ENCODE data around the gene KRT80.

The KRT80 gene

DNA sequence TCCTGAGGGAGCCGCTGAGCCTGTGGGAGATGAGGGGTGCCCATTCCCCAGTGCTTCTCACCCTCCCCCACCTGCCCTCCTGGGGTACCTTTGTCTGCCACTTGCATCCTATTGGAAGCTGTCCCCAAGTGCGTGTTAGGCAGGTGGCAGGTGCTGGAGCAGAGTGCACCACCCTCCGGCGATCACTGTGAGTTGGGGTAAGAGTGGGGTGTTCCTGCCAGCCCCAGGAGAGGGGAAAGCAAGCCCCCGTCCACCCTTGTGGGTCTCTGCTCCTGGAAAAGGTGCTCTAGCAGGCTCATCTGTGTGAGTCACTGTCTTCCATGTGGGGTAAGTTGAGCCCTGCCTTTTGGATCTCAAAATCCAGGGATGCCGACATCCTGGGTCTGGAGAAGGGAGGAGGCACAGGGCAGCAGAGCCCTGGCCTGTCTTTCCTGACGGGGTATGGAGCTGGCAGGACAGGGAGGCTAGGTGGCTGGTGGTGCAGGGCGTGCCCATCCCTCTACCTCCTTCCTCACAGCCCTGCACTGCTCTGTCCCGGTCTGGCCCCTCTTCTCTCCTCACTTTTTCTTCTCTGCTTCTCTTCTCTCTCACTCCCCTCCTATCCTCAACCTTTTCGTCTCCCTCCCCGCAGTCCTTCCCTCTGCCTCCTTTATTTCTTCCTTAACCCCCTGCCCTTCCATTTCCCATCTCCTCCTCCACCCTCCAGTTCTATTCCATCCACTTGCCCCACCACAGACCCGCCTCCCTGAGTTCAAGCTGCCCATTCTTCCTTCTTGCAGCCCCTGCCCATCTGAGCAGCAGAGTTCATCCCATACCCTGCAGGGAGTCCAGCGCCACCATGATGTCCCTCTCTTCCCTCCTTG lies 21.1 kb upstream of the KRT80 start:
- no peak for FAIRE-seq

GRCh38 chr12:52211716-52212585 lies 20.1 kb upstream of the KRT80 start:
- no peak for DNase-seq (ENCODE audit: insufficient read length, low spot score)
- no peak for FAIRE-seq

More for the DNA sequence above, 21.1 kb upstream of the KRT80 start:
- no peak for DNase-seq (ENCODE audit: insufficient read length, low spot score)

DNA sequence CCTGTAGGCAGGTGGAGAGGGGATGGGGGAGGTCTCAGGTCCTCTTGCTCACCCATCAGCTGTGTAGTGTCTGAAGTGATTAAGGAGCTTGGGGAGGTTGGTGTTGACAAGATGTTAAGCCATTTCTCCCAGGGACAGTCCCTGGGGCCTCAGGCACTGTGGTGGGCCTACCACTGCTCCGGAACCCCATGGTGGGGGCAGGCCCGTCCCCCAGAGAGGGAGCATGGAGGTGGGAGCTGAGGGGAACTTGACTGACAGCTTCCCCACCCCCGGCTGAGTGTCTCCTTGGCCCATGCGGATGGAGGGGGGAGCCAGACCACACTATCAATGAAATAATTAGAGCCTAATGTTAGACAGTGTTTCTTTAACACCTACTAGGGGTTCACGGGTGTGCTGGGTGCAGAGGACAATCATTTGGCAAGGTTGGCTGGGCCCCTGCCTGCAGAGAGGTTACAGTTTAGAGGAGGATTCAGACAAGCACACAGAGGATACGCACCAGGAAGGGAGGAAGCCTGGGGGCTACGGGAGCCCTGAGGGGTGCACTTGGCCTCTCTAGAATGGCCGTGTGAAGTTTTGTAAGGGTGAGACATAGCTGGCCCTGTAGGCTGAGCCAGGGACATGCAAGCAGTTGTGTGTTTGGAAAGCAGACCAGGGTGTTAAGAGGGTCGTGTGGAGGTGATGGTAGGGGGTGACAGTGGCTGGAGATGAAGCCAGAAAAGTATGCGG lies 19.3 kb upstream of the KRT80 start:
- FAIRE-seq (no peak), DNase-seq (ENCODE audit: insufficient read length, low spot score) (no peak)

DNA sequence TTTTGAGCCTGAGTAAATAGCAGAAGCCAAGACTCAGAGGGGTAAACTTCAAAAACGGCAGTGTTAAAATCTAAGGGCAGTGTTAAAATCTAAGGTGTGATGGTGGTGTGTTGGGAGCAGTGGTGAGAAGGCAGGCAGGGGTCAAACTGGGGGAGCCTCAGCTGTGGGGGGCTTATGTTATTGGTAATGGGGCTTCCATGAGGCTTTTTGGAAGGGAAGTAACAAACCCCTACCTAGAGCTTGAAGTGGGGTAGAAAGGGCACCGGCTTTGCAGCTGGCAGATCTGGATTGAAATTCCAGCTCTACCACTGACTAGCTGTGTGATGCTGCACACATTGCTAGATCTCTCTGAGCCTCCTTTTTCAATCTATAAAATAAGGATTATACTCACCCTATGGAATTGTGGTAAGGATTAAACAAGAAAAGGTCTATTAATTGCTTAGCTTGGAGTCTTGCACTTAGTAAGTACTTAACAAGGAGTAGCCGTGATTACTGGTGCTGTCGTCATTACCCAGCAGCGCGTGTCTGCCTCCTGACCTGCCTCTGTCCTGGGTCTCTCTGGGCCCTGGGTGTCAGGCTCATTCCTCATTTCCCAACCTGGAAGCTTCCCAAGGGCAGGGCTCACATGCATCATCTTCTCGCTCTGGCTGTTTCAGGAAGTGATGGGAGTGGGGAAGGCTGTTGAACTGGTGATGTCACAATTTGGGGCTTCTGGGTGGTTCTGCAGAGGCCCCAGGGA lies 18.5 kb upstream of the KRT80 start:
- FAIRE-seq: peak; percentile 68
- no peak for DNase-seq (ENCODE audit: insufficient read length, low spot score)

DNA sequence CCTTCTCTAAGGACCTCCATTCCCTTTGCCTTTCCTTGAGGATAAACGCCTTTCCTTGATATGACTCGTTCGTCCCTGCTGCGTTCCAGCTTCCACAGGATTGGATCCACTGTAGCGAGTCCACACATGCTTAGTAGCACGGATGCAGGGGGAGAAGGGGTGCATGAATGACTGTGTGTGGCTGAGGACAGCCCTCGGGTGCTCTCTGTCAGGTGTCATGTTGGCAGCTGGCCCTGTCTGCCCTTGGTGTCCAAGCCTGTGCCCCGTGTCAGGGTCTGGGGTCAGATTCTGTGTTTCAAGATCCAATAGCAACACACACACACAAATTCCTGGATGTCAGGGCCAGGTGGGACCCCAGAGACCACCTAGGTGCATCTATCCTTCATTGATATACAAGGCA lies 17.5 kb upstream of the KRT80 start:
- FAIRE-seq: no peak
- DNase-seq (ENCODE audit: insufficient read length, low spot score): no peak

DNA sequence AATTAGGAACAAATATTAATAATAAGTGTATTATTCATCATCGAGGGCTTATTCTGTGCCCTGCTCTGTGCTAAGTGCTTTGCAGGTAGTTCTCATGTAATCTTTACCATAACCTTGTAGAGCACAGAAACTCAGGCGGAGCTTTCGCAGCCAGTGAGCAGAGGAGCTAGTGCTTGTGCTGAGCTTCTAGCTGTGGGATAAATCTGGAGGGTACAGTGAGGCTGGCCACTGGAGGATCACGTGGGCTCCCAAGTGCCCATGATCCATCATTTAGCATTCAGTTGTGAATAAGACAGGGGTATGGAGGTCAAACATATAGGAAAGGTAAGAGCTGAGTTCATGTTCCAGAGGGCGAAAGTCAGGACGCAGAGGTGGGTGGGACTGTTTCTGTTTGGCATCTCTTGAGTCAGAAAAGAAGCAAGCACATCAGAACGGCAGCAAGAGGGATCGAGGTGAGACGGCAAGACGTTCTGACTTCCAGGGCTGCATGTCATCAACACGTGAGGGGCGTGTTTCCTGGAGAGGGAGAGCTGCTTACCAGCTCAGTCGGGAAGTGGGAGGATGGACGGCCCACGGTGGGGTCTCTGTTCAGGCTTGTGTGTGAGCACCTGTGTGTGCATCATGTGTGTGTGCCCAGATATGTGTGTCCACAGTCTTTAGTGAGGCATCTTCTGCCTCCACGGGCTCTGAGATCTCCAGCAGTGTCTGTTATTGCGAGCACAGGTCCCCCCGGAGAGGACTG lies 16.8 kb upstream of the KRT80 start:
- no peak for DNase-seq (ENCODE audit: insufficient read length, low spot score)
- FAIRE-seq: no peak

DNA sequence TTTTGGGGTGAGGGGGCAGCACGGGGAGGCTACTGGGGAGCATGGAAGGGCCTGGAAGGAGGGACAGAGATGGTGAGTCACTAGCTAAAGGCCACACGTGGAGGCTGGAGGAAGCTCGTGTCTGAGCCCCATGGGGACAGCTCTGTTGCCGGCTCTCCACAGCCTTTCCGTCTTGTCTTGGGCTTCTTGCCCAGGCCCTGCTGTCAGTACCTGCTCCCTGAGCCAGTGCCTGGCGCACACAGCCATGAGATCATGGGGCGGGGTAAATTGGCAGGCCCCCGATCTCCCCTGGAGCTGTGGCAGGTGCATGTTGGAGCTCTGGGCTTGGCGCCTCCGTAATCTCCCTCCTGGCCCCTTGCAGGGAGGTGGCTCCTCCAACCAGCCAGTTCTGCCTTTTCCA lies 16.1 kb upstream of the KRT80 start:
- DNase-seq (ENCODE audit: insufficient read length, low spot score): no peak
- no peak for FAIRE-seq

- FAIRE-seq (no peak), DNase-seq (ENCODE audit: insufficient read length, low spot score) (no peak)
Measured at GRCh38 chr12:52207106-52207505, 15.3 kb upstream of the KRT80 start.

DNA sequence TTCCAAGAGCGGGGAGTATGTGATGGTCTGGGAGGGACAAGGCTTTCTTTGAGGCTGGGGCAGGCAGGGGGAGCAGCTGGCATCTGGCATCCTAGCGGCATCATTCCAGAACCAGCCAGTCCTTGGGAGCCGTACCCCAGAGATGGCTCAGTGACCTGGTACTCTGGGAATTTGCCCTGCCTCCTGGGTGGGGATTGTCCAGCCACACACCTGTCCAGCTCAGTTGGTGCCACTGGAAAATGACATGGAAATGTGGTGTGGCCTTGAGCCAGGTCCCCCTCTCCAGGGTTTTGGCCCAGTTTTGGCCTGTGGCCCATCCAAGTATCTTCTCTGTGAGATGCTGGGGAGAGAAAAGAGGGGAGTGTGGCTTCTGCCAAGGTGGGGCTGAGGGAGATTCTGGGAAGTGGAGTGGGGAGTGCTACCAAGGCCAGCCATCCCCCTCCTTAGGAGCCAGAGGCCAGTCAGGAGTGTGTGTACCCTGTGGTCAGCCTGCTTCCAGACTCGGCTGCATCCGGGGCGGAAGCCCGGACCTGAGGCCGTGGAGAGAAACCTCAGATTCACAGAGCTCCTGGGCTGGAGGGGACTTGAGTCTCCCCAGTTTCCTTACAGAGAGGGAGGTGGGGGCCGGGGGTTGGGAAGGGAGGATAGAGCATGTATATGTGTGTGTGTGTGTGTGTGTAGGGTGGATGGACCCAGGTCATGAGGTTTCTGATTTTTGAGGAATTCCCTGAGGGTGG lies 14.7 kb upstream of the KRT80 start:
- no peak for FAIRE-seq
- no peak for DNase-seq (ENCODE audit: insufficient read length, low spot score)

GRCh38 chr12:52205612-52206303 lies 13.9 kb upstream of the KRT80 start:
- DNase-seq (ENCODE audit: insufficient read length, low spot score) (no peak), FAIRE-seq (no peak)

- DNase-seq (ENCODE audit: insufficient read length, low spot score): no peak
- FAIRE-seq: no peak
Measured at GRCh38 chr12:52204931-52205505, 13.2 kb upstream of the KRT80 start.

GRCh38 chr12:52204095-52204930 lies 12.5 kb upstream of the KRT80 start:
- FAIRE-seq (peak; percentile 44), DNase-seq (ENCODE audit: insufficient read length, low spot score) (no peak)

DNA sequence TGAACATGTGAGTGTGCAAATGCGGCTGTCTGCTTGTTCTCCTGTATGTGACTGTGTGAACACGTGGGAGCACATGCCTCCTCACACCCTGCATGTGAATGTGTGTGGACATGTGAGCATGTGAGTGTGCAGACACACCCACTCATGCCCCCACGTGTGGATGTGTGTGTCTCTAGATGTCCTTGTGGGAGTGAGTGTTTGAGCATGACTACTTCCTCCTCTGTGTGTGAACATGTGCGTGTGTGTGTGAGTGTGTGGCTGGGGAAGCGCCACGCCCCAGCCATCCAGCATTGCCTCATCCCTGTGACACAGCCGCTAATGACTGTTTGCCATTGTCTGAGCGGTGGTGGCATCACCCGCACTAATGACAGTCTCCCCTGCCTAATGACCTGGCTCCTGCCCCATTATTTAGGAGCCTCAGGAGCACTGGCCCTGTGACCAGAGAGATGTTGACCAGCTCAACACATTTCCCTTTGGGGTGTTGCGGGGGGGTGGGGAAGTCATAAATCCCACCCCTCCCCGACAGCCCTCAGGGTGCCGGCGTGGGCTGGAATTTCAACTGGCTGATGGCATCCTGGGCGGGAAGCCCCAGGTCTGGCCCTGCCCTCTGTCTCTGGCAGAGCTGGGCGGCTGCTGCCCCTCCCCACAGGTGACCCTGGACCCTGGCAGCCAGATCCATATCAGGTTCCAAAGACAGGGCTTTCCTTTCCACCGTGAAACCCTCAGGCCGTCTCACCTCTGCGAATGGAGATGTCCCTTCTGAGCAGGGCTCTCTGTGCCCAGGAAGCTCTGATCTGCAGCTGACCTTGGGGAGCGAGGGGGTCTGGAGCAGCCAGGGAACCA lies 11.5 kb upstream of the KRT80 start:
- peak; percentile 99 for FAIRE-seq
- peak; percentile 62 for DNase-seq (ENCODE audit: insufficient read length, low spot score)

GRCh38 chr12:52202361-52203078 lies 10.7 kb upstream of the KRT80 start:
- DNase-seq (ENCODE audit: insufficient read length, low spot score) (no peak), FAIRE-seq (peak; percentile 20)

DNA sequence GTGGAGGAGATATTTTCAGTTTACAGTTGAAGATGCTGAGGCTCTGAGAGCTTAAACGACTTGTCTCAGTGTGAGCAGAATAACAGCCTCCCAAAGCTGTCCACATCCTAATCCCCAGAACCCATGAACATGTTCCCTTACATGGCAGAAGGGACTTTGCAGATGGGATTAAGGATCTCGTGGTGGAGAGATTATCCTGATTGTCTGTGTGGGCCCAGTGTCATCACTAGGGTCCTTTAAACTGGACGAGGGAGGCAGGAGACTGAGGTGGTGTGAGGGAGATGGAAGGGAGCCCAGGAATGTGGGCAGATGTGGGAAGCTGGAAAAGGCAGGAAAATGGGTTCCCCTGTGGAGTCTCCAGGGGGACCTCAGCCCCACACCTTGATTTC lies 9.6 kb upstream of the KRT80 start:
- no peak for FAIRE-seq

More for the DNA sequence above, 9.6 kb upstream of the KRT80 start:
- no peak for DNase-seq (ENCODE audit: insufficient read length, low spot score)

Data from HTR-8/SVneo (cell line).